Trophoblast cell (in vitro differentiated cells and primary cell): ENCODE data around the gene SNUPN.

Experiments
- DNase-seq, 2 donors: peaks; one replicate each; pipeline ENCODE4 v3.0.0-alpha.2; 2016
- H2AFZ ChIP-seq: 2 replicates; pipeline ENCODE4 v1.6.1; 2013; ENCODE audit warnings: low read length, moderate library complexity, mild to moderate bottlenecking; ENCODE audit not compliant: insufficient read depth, poor library complexity
- H2AK5ac ChIP-seq: 2 replicates; pipeline ENCODE4 v1.6.1; 2013; ENCODE audit warnings: mild to moderate bottlenecking, low read length
- H2BK120ac ChIP-seq: 2 replicates; pipeline ENCODE4 v1.6.1; 2013; ENCODE audit warnings: low read length, mild to moderate bottlenecking, moderate library complexity; ENCODE audit not compliant: insufficient read depth, poor library complexity
- H2BK12ac ChIP-seq: 2 replicates; pipeline ENCODE4 v1.6.1; 2013; ENCODE audit warnings: mild to moderate bottlenecking, low read length, moderate library complexity
- H2BK5ac ChIP-seq: 2 replicates; pipeline ENCODE4 v1.6.1; 2013; ENCODE audit warnings: low read length, low read depth, moderate library complexity, mild to moderate bottlenecking; ENCODE audit not compliant: poor library complexity
- H3K14ac ChIP-seq: 2 replicates; pipeline ENCODE4 v1.6.1; 2013; ENCODE audit warnings: mild to moderate bottlenecking, low read length
- H3K18ac ChIP-seq: 2 replicates; pipeline ENCODE4 v1.6.1; 2013; ENCODE audit warnings: mild to moderate bottlenecking, low read length
- H3K23ac ChIP-seq: 2 replicates; pipeline ENCODE4 v1.6.1; 2013; ENCODE audit warnings: low read length
- H3K27ac ChIP-seq: 2 replicates; pipeline ENCODE4 v1.5.1; 2013; ENCODE audit warnings: low read depth, mild to moderate bottlenecking, inconsistent platforms, low read length, moderate library complexity
- H3K27me3 ChIP-seq: 2 replicates; pipeline ENCODE4 v1.6.1; 2013; ENCODE audit warnings: inconsistent platforms, mild to moderate bottlenecking, low read length, moderate library complexity; ENCODE audit not compliant: insufficient read depth
- H3K36me3 ChIP-seq, 2 experiments: 1 replicate in 1 of 2; 2 replicates in 1 of 2; pipeline ENCODE4 v1.6.1; 2013; ENCODE audit warnings: low read length in 2 of 2, mild to moderate bottlenecking in 2 of 2, moderate library complexity in 1 of 2; ENCODE audit not compliant: insufficient read depth in 2 of 2, control insufficient read depth in 1 of 2
- H3K4ac ChIP-seq: 2 replicates; pipeline ENCODE4 v1.6.1; 2013; ENCODE audit warnings: low read depth, mild to moderate bottlenecking, low read length, moderate library complexity
- H3K4me1 ChIP-seq, 2 experiments: 1 replicate in 1 of 2; 2 replicates in 1 of 2; pipeline ENCODE4 v1.6.1; 2013; ENCODE audit warnings: low read length in 2 of 2, mild to moderate bottlenecking in 2 of 2, moderate library complexity in 1 of 2; ENCODE audit not compliant: insufficient read depth in 2 of 2, control insufficient read depth in 1 of 2
- H3K4me2 ChIP-seq: 2 replicates; pipeline ENCODE4 v1.6.1; 2013; ENCODE audit warnings: inconsistent platforms, mild to moderate bottlenecking, low read length, moderate library complexity
- H3K4me3 ChIP-seq: 2 replicates; pipeline ENCODE4 v1.5.1; 2013; ENCODE audit warnings: mild to moderate bottlenecking, low read depth, low read length, inconsistent platforms
- H3K79me1 ChIP-seq: one replicate; pipeline ENCODE4 v1.6.1; 2013; ENCODE audit warnings: low read length
- H3K79me2 ChIP-seq: 2 replicates; pipeline ENCODE4 v1.6.1; 2013; ENCODE audit warnings: low read length, mild to moderate bottlenecking; ENCODE audit not compliant: control insufficient read depth, insufficient read depth, poor library complexity
- H3K9ac ChIP-seq: 2 replicates; pipeline ENCODE4 v1.6.1; 2013; ENCODE audit warnings: mild to moderate bottlenecking, low read length
- H3K9me3 ChIP-seq: 2 replicates; pipeline ENCODE4 v1.6.1; 2013; ENCODE audit warnings: low read depth, mild to moderate bottlenecking, control low read depth, inconsistent platforms, low read length; ENCODE audit not compliant: insufficient read depth
- H4K12ac ChIP-seq: 2 replicates; pipeline ENCODE4 v1.6.1; 2013; ENCODE audit warnings: low read depth, mild to moderate bottlenecking, low read length, moderate library complexity
- H4K8ac ChIP-seq: 2 replicates; pipeline ENCODE4 v1.6.1; 2013; ENCODE audit warnings: low read depth, mild to moderate bottlenecking, low read length, moderate library complexity
- H4K91ac ChIP-seq: one replicate; pipeline ENCODE4 v1.6.1; 2013; ENCODE audit warnings: low read depth, mild to moderate bottlenecking, low read length, moderate library complexity
- WGBS: extraction: QIAGEN DNeasy Blood & Tissue Kit; methylation state at CpG from one replicate; pipeline ENCODE4 v1.1.7; 2013; ENCODE audit warnings: missing lambda C conversion rate; ENCODE audit not compliant: insufficient read length, insufficient coverage; ENCODE audit errors: extremely low coverage; 5-methylcytosine and 5-hydroxymethylcytosine counted together

Gene SNUPN

DNA sequence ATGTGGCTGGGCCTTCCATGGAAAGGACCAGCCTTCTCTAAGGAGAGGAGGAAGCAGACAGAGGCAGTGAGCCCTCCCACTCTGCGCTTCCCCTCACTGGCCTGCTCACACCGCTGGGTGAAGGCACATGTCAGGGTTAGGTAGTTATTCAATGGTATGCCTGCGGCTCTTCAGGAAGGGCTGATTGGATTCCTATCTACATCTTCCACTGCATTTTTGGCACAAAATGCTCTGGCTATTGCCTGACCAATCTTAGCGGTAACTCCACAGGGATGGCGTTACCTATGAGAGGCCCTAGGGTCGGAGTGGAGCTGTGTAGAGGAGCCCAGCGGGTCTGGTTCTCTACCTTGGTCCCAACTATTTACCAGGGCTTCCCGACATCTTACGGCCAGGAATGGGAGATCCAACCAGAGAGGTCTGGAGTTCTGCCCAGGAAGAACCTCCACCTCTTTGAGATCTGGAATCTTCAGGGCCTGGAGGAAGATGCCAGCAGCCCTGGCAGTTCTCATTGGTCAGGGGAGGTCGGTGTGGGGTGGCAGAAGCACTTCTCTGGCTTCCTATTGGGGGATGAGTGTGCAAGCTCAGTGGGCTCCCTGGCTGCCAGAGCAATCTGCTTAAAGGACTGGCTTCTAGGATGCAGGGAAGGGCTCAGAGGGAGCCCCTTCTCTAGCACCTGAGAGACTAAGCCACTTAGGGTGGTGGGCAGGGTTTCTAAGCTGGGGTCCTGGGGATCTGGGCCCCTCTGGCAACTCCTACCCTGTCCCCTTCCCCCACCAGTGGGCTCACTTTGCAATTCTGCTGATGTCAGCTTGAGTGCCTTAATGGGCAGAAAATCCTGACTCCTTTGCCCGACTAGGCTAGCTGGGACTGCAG lies 46.4 kb upstream of the SNUPN start:
- no peaks in the 10 kb centered on the region for H3K36me3 ChIP-seq
- peaks cover 26 to 35% of the 10 kb centered on the region in 2 experiments for H3K4me1 ChIP-seq
- H3K18ac ChIP-seq, result peak overlapping the region; percentile 32
- H3K4me2 ChIP-seq, result no peak overlapping the region
- H3K4ac ChIP-seq, result no peak overlapping the region
- H2AK5ac ChIP-seq, result no peak overlapping the region
- no peak overlapping the region for H2BK120ac ChIP-seq
- no peak overlapping the region for H4K12ac ChIP-seq
- no peak overlapping the region for H3K23ac ChIP-seq
- DNase-seq, result no peak
- H3K14ac ChIP-seq, result peak overlapping the region; percentile 13
- peaks cover 2% of the 10 kb centered on the region for H3K79me2 ChIP-seq
- H2BK12ac ChIP-seq, result peak overlapping the region; percentile 25
- H3K9ac ChIP-seq, result no peak overlapping the region
- peak overlapping the region; percentile 38 for H3K27ac ChIP-seq
- peak overlapping the region; percentile 64 for H4K91ac ChIP-seq
- peak overlapping the region; percentile 60 for H2BK5ac ChIP-seq
- no CpG with 5 or more reads among the region's 11 CpGs for WGBS
- peaks cover 10% of the 10 kb centered on the region for H3K79me1 ChIP-seq
- no peaks in the 10 kb centered on the region for H3K27me3 ChIP-seq
- no peak overlapping the region for H3K4me3 ChIP-seq
- no peak overlapping the region for H4K8ac ChIP-seq
- no peaks in the 10 kb centered on the region for H3K9me3 ChIP-seq
- H2AFZ ChIP-seq, result no peak overlapping the region

DNA sequence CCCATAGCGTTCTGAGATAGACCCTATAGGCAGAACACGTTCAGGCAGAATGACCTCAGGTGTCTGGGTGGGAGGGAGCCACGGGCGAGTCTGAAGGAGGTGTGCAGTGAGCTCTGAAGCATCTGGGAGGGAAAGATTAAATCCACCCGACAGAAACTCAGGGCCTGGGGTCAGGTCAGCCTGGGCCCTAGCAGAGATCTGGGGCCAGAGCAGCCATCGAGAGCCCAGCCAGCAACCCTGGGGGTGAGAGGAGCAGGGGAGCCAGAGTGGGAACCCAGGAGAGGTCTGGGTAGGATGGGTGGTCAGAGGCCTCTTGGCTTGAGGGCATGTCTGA lies 44.3 kb upstream of the SNUPN start:
- no peak overlapping the region for H3K4ac ChIP-seq
- H3K23ac ChIP-seq, result no peak overlapping the region
- H3K18ac ChIP-seq, result no peak overlapping the region
- no CpG with 5 or more reads among the region's 6 CpGs for WGBS
- no peak overlapping the region for H4K91ac ChIP-seq
- H2AK5ac ChIP-seq, result peak overlapping the region; percentile 15
- H3K27me3 ChIP-seq, result no peaks in the 10 kb centered on the region
- no peak for DNase-seq
- no peak overlapping the region for H2BK5ac ChIP-seq
- no peaks in the 10 kb centered on the region for H3K9me3 ChIP-seq
- no peak overlapping the region for H2BK120ac ChIP-seq
- peaks cover 10% of the 10 kb centered on the region for H3K79me1 ChIP-seq
- peaks cover 2% of the 10 kb centered on the region for H3K79me2 ChIP-seq
- no peak overlapping the region for H3K27ac ChIP-seq
- H3K4me2 ChIP-seq, result no peak overlapping the region
- H2BK12ac ChIP-seq, result no peak overlapping the region
- H3K36me3 ChIP-seq, result no peaks in the 10 kb centered on the region
- no peak overlapping the region for H3K14ac ChIP-seq
- no peak overlapping the region for H4K8ac ChIP-seq
- no peak overlapping the region for H3K4me3 ChIP-seq
- peaks cover 30 to 40% of the 10 kb centered on the region in 2 experiments for H3K4me1 ChIP-seq
- no peak overlapping the region for H3K9ac ChIP-seq
- no peak overlapping the region for H4K12ac ChIP-seq
- H2AFZ ChIP-seq, result no peak overlapping the region

DNA sequence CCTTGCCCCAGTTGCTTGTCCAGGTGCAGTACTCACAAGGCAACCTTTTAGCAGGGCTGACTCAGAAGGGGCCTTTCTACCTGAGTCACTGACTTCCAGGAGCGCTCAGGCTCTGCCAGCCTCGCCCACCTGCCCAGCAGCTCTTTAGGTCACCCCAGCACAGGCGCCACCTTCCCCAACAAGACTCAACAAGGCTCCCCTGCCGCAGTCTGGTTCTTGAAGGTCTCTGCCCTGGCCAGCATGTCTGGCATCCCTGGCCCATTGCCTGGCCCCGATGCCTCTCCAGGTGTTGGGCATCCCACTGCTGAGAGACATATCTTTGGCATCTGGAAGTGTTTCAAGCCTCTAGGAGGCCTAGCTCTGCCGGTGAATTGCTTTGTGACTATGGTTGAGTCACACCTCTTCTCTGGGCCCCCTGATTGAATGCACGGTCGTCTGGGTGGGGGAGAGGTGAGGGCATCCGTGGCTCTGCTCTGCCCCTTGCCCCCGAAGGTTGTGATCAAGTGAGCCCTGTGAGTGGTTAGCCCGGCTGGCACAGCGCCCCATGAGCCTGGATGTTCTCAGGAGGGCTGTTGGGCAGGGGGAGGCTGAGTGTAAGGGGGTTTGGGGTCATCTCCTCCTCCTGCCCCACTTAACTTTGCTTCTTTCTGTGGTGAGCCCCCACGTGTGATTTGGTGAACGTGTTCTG lies 43.8 kb upstream of the SNUPN start:
- no peak overlapping the region for H3K23ac ChIP-seq
- no peak overlapping the region for H2AFZ ChIP-seq
- H3K14ac ChIP-seq, result no peak overlapping the region
- peak overlapping the region; percentile 7 for H2AK5ac ChIP-seq
- H2BK12ac ChIP-seq, result no peak overlapping the region
- H3K36me3 ChIP-seq, result no peaks in the 10 kb centered on the region
- H2BK120ac ChIP-seq, result no peak overlapping the region
- no peaks in the 10 kb centered on the region for H3K9me3 ChIP-seq
- no peak overlapping the region for H3K27ac ChIP-seq
- H3K4me2 ChIP-seq, result no peak overlapping the region
- H4K12ac ChIP-seq, result no peak overlapping the region
- H3K9ac ChIP-seq, result no peak overlapping the region
- no peak overlapping the region for H3K4me3 ChIP-seq
- H3K79me1 ChIP-seq, result peaks cover 10% of the 10 kb centered on the region
- no peaks in the 10 kb centered on the region for H3K27me3 ChIP-seq
- no peak overlapping the region for H4K91ac ChIP-seq
- H2BK5ac ChIP-seq, result no peak overlapping the region
- peak; percentile 27 to 42 for DNase-seq
- no peak overlapping the region for H3K18ac ChIP-seq
- no peak overlapping the region for H3K4ac ChIP-seq
- H3K79me2 ChIP-seq, result peaks cover 2% of the 10 kb centered on the region
- WGBS, result no CpG with 5 or more reads among the region's 14 CpGs
- H3K4me1 ChIP-seq, result peaks cover 30 to 45% of the 10 kb centered on the region in 2 experiments
- no peak overlapping the region for H4K8ac ChIP-seq

DNA sequence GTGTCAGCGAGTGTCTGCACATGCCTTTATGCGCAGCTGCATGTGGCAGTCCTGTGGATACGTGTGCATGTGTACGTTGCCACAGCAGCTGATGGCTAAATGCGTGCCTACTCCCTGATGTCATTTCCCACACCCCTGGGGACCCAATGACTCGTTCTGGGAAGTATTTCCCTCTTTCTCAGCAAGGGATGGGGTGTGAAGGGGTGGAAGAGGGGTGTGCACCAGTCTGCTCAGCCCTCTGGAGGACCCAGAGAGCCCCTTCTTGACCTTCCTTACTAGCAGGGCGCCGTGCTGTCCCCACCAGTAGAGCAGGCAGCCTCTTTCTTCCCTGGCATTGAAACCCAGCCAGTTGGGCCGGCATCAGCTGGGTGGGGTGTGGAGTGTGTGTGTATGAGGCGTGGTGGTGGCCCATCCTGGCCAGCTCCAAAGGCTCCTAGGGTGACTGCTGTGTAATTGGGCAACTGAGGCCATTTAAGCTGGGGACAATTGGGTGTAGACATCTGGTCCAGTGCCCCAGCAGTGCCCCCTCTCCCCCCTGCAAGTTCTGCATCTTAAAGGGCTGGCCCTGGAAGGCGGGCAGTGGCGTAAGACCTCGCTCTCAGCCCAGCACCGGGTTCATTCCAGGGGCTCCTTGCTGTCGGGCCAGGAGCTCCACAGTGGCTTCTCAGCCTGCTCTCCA lies 41.4 kb upstream of the SNUPN start:
- DNase-seq, result peak; percentile 83 to 84
- no peak overlapping the region for H2BK5ac ChIP-seq
- no peak overlapping the region for H3K18ac ChIP-seq
- H3K27me3 ChIP-seq, result no peaks in the 10 kb centered on the region
- H4K8ac ChIP-seq, result no peak overlapping the region
- peaks cover 1% of the 10 kb centered on the region for H3K79me1 ChIP-seq
- H3K79me2 ChIP-seq, result no peaks in the 10 kb centered on the region
- H3K4me3 ChIP-seq, result no peak overlapping the region
- no peak overlapping the region for H3K23ac ChIP-seq
- H2BK12ac ChIP-seq, result no peak overlapping the region
- no peak overlapping the region for H3K4me2 ChIP-seq
- H3K14ac ChIP-seq, result no peak overlapping the region
- no CpG with 5 or more reads among the region's 15 CpGs for WGBS
- H3K27ac ChIP-seq, result no peak overlapping the region
- peaks cover 16 to 34% of the 10 kb centered on the region in 2 experiments for H3K4me1 ChIP-seq
- H4K12ac ChIP-seq, result no peak overlapping the region
- H3K9me3 ChIP-seq, result no peaks in the 10 kb centered on the region
- H3K36me3 ChIP-seq, result no peaks in the 10 kb centered on the region
- no peak overlapping the region for H3K4ac ChIP-seq
- no peak overlapping the region for H2AK5ac ChIP-seq
- no peak overlapping the region for H4K91ac ChIP-seq
- H2BK120ac ChIP-seq, result no peak overlapping the region
- no peak overlapping the region for H3K9ac ChIP-seq
- no peak overlapping the region for H2AFZ ChIP-seq
